Testis (tissue), 3 donors: Measurements from ENCODE around the gene EFCAB11. TPM values are rescaled to one million over a fixed set of nuclear protein-coding genes. Genes with fewer than 3 reads are reported as not detected.
A peak's percentile ranks its signal among the peaks of the same experiment; 100 is the strongest.

Experiments
- DNase-seq: peaks from one replicate; pipeline ENCODE4 v3.0.0-alpha.2; 2019
- H3K27ac ChIP-seq, 2 donors: fragments of 200-600 bp; sonication (generic); one replicate each; pipeline ENCODE4 v1.5.1; 2019
- H3K27me3 ChIP-seq: fragments of 200-600 bp; sonication (generic); one replicate; pipeline ENCODE4 v1.5.1; 2019
- H3K36me3 ChIP-seq: fragments of 200-600 bp; sonication (generic); one replicate; pipeline ENCODE4 v1.5.1; 2017; ENCODE audit warnings: low read depth; ENCODE audit errors: missing control alignments
- H3K4me1 ChIP-seq: fragments of 200-600 bp; sonication (generic); one replicate; pipeline ENCODE4 v1.5.1; 2019
- H3K4me3 ChIP-seq, 2 donors: fragments of 200-600 bp; sonication (generic); one replicate each; pipeline ENCODE4 v1.5.1; 2017 to 2019
- H3K9me3 ChIP-seq: fragments of 200-600 bp; sonication (generic); one replicate; pipeline ENCODE4 v1.5.1; 2017
- CTCF ChIP-seq, 3 experiments: fragments of 450-650 bp in 2 of 3; fragments of 200-600 bp in 1 of 3; sonication (generic) in 1 of 3; IDR thresholded peaks; one replicate each; pipeline ENCODE4 v1.5.1; 2016 to 2019; ENCODE audit warnings: antibody characterized with exemption in 3 of 3, mild to moderate bottlenecking in 2 of 3, moderate library complexity in 1 of 3
- POLR2A ChIP-seq: fragments of 450-650 bp; IDR thresholded peaks from one replicate; pipeline ENCODE4 v1.6.1; 2017; ENCODE audit warnings: antibody characterized with exemption, mild to moderate bottlenecking, moderate library complexity
- WGBS, 2 donors: methylation state at CpG; one replicate each; pipeline ENCODE4 v1.1.5; 2018; 5-methylcytosine and 5-hydroxymethylcytosine counted together
- intact Hi-C: fragments of 100-400 bp; cut with DNase I; formaldehyde crosslinking; loops from one replicate; pipeline ENCODE4 v1.15.1; 2023; ENCODE audit warnings: low total_unique reads
- polyA plus RNA-seq: library from polyadenylated mRNA; stranded (reverse); fragments of 350-450 nt; fragmentation: Illumina TruSeq; extraction: RNeasy Lipid Tissue Mini Kit (QIAGEN cat#74804); gene quantifications from one replicate; pipeline ENCODE4 v1.2.3, GENCODE V29; 2014; ENCODE audit warnings: low read depth, low replicate concordance; ENCODE audit not compliant: insufficient read depth
- total RNA-seq, 2 donors: library from RNA; depleted of rRNA; stranded (reverse); fragments of >200 nt; gene quantifications; one replicate each; pipeline ENCODE4 v1.2.3, GENCODE V29; 2016

EFCAB11 gene
- total and polyA plus RNA-seq, 3 donors from 2014 or later, result 30.5 to 78.3 (median 50.6) TPM

GRCh38 chr14:89957791-89958190 lies 3.3 kb upstream of the EFCAB11 start:
- peaks cover 7% of the 10 kb centered on the region for H3K4me1 ChIP-seq
- DNase-seq, result no peak
- no peak overlapping the region for H3K4me3 ChIP-seq
- TF ChIP-seq POLR2A, result no peak
- TF ChIP-seq CTCF (IDR thresholded peaks at IDR 0.05), result no peak
- intact Hi-C loops, result no loop called here
- H3K27me3 ChIP-seq, result no peaks in the 10 kb centered on the region
- no peak overlapping the region for H3K27ac ChIP-seq
- H3K36me3 ChIP-seq, result no peaks in the 10 kb centered on the region
- WGBS, 2 donors, result 97 to 98% methylated on average over 8 of the region's 8 CpGs
- H3K9me3 ChIP-seq, result no peaks in the 10 kb centered on the region

- Histone ChIP-seq H3K36me3 (no peaks in the 10 kb centered on the region), H3K4me1 (peaks cover 7% of the 10 kb centered on the region), H3K27ac (no peak overlapping the region), H3K9me3 (no peaks in the 10 kb centered on the region), H3K27me3 (no peaks in the 10 kb centered on the region), H3K4me3 (peak overlapping the region in 1 of 2 donors; percentile 83)
- WGBS, 2 donors, result 38 to 54% methylated on average over 1 of the region's 1 CpG
- no peak for DNase-seq
- intact Hi-C loops, result no loop called here
- TF ChIP-seq POLR2A (no peak), CTCF (IDR thresholded peaks at IDR 0.05) (no peak)
Observed at GRCh38 chr14:89957376-89957775, 2.8 kb upstream of the EFCAB11 start.

GRCh38 chr14:89956661-89957009 lies 2.1 kb upstream of the EFCAB11 start:
- peak overlapping the region; percentile 83 to 91 for H3K4me3 ChIP-seq
- H3K9me3 ChIP-seq, result no peaks in the 10 kb centered on the region
- peaks cover 7% of the 10 kb centered on the region for H3K4me1 ChIP-seq
- no peaks in the 10 kb centered on the region for H3K36me3 ChIP-seq
- DNase-seq, result no peak
- TF ChIP-seq POLR2A (no peak), CTCF (IDR thresholded peaks at IDR 0.05) (no peak)
- WGBS, 2 donors, result 22 to 30% methylated on average over 15 of the region's 15 CpGs
- H3K27me3 ChIP-seq, result no peaks in the 10 kb centered on the region
- peak overlapping the region; percentile 74 to 86 for H3K27ac ChIP-seq
- intact Hi-C loops, result no loop called here

GRCh38 chr14:89955745-89956660 lies 1.5 kb upstream of the EFCAB11 start, which contains the start of gene TDP1:
Gene TDP1, plus strand, starts transcription at chr14:89955927. Its CDS starts 7,188 bp downstream, at chr14:89963115.
- Histone ChIP-seq H3K9me3 (no peaks in the 10 kb centered on the region), H3K27me3 (no peaks in the 10 kb centered on the region), H3K4me1 (peaks cover 7% of the 10 kb centered on the region), H3K4me3 (peak within 1 kb of the TSS; percentile 83 to 91), H3K27ac (peak within 1 kb of the TSS; percentile 74 to 86), H3K36me3 (no peaks in the 10 kb centered on the region)
- intact Hi-C loops, result no loop called here
- TF ChIP-seq POLR2A (peak; percentile 13), CTCF (IDR thresholded peaks at IDR 0.05) (peak in 2 of 3 experiments; percentile 29 to 32)
- DNase-seq, result peak; percentile 99
- WGBS, 2 donors, result 0 to 1% methylated on average over 15 to 62 of the region's 84 CpGs
